GM18520 (cell line): ENCODE data around the gene TRMT11.
A peak's percentile ranks its signal among the peaks of the same experiment; 100 is the strongest.

Experiments
- ATAC-seq: cut with Tn5 transposase; IDR thresholded peaks from one replicate; pipeline ENCODE4 v1.9.1; 2021; ENCODE audit not compliant: unreplicated experiment

The TRMT11 gene

DNA sequence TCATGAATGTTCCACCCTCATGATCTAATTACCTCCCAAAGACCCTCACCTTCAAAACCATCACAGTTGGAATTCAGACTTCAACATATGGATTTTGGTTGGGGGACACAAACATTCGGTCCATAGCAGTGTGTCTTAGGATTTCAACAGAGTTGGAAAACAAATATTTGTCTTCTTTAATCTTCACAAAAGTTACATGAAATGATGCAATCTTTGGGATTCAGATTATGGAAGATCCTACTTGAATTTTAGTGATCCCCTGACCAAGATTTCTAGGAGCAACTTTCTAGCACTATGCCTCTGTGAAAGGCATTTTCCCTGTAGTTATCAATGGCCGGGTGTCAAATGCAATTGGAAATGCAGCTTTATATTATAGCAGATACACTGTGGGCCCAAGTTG is 86.5 kb downstream of the TRMT11 start:
- no peak for ATAC-seq

GRCh38 chr6:126075335-126076071 is 89.2 kb downstream of the TRMT11 start:
- ATAC-seq = no peak

DNA sequence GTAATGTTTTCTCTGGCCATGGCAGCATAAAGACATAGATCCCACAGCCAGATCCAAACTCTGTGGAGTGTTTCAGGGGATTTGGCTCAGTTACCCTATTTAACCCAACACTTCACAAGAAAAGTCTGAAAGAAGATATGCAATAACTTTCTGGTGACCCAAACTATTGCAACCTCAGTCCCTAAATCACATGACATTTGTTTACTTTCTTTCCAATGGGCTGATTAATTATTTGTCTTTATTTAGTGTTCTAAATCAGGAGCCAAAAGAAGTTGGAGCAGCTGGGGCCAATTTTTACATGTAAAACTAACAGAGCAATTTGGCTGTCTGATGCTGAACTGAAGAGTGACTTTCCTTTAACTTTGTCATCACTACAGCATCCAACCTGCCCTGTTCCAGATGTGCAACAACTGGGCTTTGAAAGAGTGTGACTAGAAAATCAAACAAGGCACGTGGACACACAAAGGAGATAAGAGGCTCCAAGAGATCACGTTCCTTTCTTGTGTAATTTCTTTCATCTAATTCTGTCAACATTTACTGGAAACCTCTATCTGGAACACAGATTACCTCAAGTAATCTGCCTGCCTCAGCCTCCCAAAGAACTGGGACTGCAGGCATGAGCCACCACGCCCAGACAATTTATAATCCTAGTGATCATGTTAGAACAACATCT is 90.8 kb downstream of the TRMT11 start:
- ATAC-seq = no peak

GRCh38 chr6:126077810-126078776 is 91.8 kb downstream of the TRMT11 start:
- ATAC-seq = no peak

GRCh38 chr6:126083875-126084274 is 97.5 kb downstream of the TRMT11 start:
- ATAC-seq = no peak

GRCh38 chr6:126086560-126086959 is 100.2 kb downstream of the TRMT11 start:
- peak; percentile 50 for ATAC-seq
